DMS 273 (cell line): ENCODE results near the gene MICOS13.

Source experiments
- DNase-seq: peaks from one replicate; lab custom pipeline; 2025; ENCODE audit not compliant: unreplicated experiment; lab: John Stamatoyannopoulos, UW

MICOS13 gene

GRCh38 chr19:5628919-5629481 lies 51.3 kb downstream of the MICOS13 start:
- DNase-seq, result no peak

GRCh38 chr19:5628461-5628860 lies 51.9 kb downstream of the MICOS13 start:
- no peak for DNase-seq
